ENCODE measurements around the gene IGFBP2.

Gene IGFBP2

DNA sequence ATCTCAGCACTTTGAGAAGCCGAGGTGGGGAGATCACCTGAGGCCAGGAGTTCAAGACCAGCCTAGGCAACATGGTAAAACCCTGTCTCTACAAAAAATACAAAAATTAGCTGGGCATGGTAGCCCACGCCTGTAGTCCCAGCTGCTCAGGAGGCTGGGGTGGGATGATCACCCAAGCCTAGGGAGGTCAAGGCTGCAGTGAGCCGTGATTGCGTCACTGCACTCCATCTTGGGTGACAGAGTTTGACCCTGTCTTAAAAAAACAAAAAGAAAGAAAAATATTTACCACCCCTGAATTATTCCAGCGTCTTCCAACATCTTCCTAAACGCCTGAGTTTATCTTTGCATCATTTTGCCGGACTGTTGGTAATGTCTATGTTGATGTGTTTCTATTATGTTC is 68.3 kb downstream of the IGFBP2 start:
- no peak for DNase-seq (ENCODE audit: low read depth)

DNA sequence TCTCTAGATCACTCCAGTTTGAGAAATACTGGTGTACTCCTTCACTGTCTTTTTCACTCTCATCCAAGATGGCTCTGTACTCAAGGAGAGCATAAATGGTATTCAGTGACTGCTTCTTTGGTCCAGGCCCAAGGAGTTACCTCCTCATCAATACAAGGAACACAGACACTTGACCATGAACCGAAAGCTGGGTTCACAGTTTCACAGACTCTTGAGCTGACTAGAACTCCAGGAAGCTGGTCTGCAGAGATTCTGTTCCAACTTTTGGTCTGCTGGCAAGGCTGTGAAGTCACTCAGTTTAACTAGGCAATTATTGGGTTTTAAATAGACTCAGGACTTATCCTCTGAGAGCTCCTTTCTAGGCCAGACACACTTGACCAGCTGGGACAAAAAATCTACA is 69.5 kb downstream of the IGFBP2 start:
- no peak for DNase-seq (ENCODE audit: low read depth)

DNA sequence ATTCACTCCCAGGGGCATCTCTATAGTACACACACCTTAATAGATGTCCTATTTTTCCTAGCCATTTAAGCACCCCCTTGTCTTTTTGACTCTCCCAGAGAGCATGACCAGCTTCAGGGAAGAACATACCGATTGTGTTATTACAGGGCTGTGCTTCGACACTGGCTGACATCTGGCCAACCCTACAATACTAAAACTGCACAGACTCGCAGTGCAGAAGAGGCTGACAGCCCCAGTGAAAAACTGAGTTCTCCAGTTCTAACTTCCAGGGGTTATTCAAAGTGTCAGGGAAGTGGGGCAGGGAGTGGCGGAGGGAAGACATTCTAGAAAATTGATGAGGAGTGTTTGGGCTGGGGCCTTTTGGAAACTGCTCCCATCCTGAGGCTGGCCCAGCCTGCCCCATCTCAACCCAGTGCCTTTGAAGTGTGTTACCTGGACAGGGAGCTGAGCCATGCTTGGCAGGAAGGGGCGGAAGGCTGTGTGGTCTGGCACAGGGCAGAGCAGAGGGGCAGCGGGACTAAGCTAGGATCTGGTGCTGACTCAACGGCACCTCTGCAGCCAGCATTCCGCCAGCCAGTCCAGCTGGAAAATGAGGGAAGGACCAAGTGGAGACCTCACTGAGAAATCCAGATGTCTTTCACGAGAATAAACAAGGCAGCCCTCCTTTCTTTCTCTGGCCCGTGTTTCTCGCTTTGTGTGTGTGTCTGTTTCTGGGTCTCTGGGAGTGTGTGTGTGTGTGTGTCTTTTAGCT is 77.5 kb downstream of the IGFBP2 start:
- DNase-seq (ENCODE audit: low read depth): no peak

DNA sequence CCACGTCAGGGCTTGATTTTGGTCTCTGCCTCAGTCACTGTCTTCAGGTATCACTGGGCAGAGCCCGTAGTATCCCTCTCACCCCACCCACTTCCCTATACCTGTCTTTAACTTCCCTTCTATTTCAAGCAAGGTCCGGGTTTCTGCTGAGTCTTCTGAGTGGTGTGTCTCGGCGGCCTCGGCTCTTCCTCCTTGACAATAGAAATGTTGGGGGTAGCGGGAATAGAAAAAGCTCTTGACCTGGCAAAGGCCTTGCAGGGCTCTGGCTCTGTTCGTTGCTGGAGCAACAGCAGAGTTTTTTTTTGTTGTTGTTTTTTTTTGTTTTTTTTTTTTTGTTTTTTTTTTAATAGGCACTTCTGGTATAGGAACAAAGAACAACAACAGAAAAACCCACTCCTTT is 78.1 kb downstream of the IGFBP2 start:
- no peak for DNase-seq (ENCODE audit: low read depth)

DNA sequence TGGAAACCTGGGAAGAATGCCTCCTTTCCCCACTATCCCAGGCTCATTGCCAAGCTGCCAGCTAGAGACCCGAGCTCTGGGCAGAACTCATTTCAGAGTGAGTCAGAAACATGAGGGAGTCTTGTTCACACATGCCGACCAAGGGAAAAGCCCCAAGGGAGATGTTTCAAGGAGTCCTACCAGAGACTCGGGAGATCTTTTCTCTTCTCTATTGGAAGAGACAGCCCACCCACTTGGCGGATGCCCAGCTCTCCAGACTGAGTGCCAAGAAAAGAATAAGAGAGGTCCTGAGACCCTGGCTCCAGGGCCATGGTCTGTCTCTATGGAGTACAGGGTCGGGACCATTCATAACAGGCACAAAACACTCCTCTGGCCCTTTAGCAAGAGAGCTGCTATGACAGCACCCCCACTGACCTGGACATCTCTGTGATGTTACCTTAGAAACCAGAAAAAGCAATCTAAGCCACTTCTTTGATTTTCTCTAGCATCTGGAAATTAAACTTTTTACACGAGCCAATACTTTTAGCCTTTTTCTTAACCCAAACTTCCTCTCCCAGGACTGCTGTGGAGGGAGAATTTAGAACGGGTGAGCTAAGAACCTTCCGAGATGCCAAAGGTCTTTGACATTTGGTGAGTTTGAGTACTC is 80.6 kb downstream of the IGFBP2 start:
- DNase-seq (ENCODE audit: low read depth): peak; percentile 69
